HCT116 (cell line): ENCODE data around the gene ANKHD1.

Source experiments
- EZH2 ChIP-seq: fragments of 200-600 bp; sonication (generic); IDR thresholded peaks from 2 replicates; pipeline ENCODE4 v1.6.1; 2017; ENCODE audit warnings: antibody characterized with exemption, mixed run types
- EZH2phosphoT487 ChIP-seq: fragments of 200-600 bp; IDR thresholded peaks from 2 replicates; pipeline ENCODE4 v1.6.1; 2018; ENCODE audit warnings: antibody characterized with exemption, borderline replicate concordance
- FOSL1 ChIP-seq: IDR thresholded peaks from 2 replicates; pipeline ENCODE4 v1.6.1; 2012; ENCODE audit warnings: low read depth
- JUND ChIP-seq: IDR thresholded peaks from 2 replicates; pipeline ENCODE4 v1.6.1; 2012
- POLR2A ChIP-seq: IDR thresholded peaks from 2 replicates; pipeline ENCODE4 v1.7.0; 2011; ENCODE audit warnings: borderline replicate concordance; ENCODE audit not compliant: insufficient read depth, insufficient read length; ENCODE audit errors: extremely low read depth
- POLR2AphosphoS5 ChIP-seq: IDR thresholded peaks from 2 replicates; pipeline ENCODE4 v1.6.1; 2011; ENCODE audit warnings: mild to moderate bottlenecking, low read depth, low read length, moderate library complexity
- RAD21 ChIP-seq: IDR thresholded peaks from 2 replicates; pipeline ENCODE4 v1.6.1; 2012; ENCODE audit warnings: low read depth, mild to moderate bottlenecking
- SIN3A ChIP-seq: IDR thresholded peaks from 2 replicates; pipeline ENCODE4 v1.6.1; 2012; ENCODE audit warnings: low read depth
- SP1 ChIP-seq: IDR thresholded peaks from 2 replicates; pipeline ENCODE4 v1.6.1; 2012; ENCODE audit warnings: low read depth
- ZFX ChIP-seq: fragments of 450-650 bp; IDR thresholded peaks from 2 replicates; pipeline ENCODE4 v1.6.1; 2017
- ZNF274 ChIP-seq: fragments of 200-500 bp; sonication (Bioruptor generic); IDR thresholded peaks from 2 replicates; pipeline ENCODE4 v1.6.1; 2014; ENCODE audit warnings: mild to moderate bottlenecking, low read depth, low read length, inconsistent platforms
- TF ChIP-seq, protein P1 (sequence below), 3 experiments: fragments of 200-600 bp in 1 of 3; sonication (generic) in 1 of 3; IDR thresholded peaks in 2 of 3; conservative IDR thresholded peaks in 1 of 3; 2 replicates each; pipeline ENCODE4 v1.5.1; 2012 to 2017; ENCODE audit warnings: low read depth in 2 of 3, low read length in 2 of 3, antibody characterized with exemption in 1 of 3, borderline replicate concordance in 1 of 3, control low read depth in 1 of 3, mild to moderate bottlenecking in 1 of 3, mixed read lengths in 1 of 3, mixed run types in 1 of 3, moderate library complexity in 1 of 3; ENCODE audit not compliant: insufficient read depth in 1 of 3
- TF ChIP-seq, protein P2 (sequence below): IDR thresholded peaks from 2 replicates; pipeline ENCODE4 v1.6.1; 2011; ENCODE audit warnings: mild to moderate bottlenecking, low read length, moderate library complexity; ENCODE audit not compliant: insufficient replicate concordance; ENCODE audit errors: extremely low read depth
- TF ChIP-seq, protein P3 (sequence below): IDR thresholded peaks from 2 replicates; pipeline ENCODE4 v1.6.1; 2012

DNA sequence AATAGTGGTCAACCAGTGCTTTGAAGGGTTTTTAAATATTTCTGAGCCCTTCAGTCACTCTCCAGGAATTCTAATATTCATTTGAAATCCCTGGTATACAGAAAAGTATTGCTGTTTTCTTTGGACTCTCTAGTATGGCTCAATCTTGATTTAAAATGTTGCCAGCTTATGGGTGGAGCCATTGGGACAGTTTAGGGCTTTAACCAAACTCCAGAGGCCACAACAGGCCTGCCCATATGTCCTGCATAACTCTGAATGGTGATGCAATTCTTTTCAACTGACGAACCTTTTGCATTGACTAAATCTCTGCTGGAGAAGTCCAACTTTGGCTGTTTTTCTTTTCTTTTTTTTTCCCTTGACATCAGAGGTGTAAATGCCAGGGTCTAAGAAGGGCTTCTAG is 10.3 kb upstream of the ANKHD1 start:
- TF ChIP-seq POLR2A (no peak), POLR2AphosphoS5 (no peak), RAD21 (no peak), EZH2 (no peak), EZH2phosphoT487 (no peak), SIN3A (no peak), FOSL1 (no peak), ZFX (no peak), ZNF274 (no peak), JUND (no peak), SP1 (no peak)
- TF ChIP-seq, protein P1, sequence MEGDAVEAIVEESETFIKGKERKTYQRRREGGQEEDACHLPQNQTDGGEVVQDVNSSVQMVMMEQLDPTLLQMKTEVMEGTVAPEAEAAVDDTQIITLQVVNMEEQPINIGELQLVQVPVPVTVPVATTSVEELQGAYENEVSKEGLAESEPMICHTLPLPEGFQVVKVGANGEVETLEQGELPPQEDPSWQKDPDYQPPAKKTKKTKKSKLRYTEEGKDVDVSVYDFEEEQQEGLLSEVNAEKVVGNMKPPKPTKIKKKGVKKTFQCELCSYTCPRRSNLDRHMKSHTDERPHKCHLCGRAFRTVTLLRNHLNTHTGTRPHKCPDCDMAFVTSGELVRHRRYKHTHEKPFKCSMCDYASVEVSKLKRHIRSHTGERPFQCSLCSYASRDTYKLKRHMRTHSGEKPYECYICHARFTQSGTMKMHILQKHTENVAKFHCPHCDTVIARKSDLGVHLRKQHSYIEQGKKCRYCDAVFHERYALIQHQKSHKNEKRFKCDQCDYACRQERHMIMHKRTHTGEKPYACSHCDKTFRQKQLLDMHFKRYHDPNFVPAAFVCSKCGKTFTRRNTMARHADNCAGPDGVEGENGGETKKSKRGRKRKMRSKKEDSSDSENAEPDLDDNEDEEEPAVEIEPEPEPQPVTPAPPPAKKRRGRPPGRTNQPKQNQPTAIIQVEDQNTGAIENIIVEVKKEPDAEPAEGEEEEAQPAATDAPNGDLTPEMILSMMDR (IDR thresholded peaks at IDR 0.05 in 2 of 3, conservative IDR thresholded peaks at IDR 0.05 in 1 of 3; ENCODE audit: borderline replicate concordance in 1 of 3, insufficient read depth in 1 of 3, low read depth in 2 of 3, low read length in 2 of 3), result no peak
- TF ChIP-seq, protein P2, sequence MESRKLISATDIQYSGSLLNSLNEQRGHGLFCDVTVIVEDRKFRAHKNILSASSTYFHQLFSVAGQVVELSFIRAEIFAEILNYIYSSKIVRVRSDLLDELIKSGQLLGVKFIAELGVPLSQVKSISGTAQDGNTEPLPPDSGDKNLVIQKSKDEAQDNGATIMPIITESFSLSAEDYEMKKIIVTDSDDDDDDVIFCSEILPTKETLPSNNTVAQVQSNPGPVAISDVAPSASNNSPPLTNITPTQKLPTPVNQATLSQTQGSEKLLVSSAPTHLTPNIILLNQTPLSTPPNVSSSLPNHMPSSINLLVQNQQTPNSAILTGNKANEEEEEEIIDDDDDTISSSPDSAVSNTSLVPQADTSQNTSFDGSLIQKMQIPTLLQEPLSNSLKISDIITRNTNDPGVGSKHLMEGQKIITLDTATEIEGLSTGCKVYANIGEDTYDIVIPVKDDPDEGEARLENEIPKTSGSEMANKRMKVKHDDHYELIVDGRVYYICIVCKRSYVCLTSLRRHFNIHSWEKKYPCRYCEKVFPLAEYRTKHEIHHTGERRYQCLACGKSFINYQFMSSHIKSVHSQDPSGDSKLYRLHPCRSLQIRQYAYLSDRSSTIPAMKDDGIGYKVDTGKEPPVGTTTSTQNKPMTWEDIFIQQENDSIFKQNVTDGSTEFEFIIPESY, result no peak
- TF ChIP-seq, protein P3, sequence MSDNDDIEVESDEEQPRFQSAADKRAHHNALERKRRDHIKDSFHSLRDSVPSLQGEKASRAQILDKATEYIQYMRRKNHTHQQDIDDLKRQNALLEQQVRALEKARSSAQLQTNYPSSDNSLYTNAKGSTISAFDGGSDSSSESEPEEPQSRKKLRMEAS, result no peak
